Measurements from ENCODE around the gene ANKRD11. TPM values are rescaled to one million over a fixed set of nuclear protein-coding genes. Genes with fewer than 3 reads are reported as not detected.
"Not testable (repeated sequence)": the region's sequence is repeated elsewhere in the genome, so short reads cannot be mapped to it uniquely, and the experiment has no call there.

ANKRD11 gene
- polyA plus RNA-seq, 2 donors, result 37.1 to 73.5 TPM

DNA sequence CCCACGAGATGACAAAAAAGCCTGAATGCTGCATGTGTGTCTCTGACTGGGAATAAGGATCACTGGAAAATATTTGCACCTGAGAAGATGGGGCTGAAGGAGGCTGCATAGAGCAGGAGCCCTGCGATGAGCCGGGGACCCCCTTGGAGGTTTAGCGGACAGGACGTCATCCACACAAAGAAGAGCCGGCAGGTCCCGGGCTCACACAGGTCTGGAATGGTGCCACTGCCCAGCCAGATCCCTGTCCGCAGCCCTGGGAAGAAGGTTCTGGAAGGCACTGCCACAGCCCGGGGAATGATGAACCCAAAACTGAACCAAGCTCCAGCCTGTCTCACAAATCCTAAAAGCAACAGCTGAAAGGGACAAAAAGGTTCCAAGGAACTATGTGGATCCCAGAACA lies 101.8 kb downstream of the ANKRD11 start:
- no peak overlapping the region for H3K27ac ChIP-seq (ENCODE audit: low read depth in 2 of 2, low read length in 1 of 2)
- H3K27me3 ChIP-seq (ENCODE audit: control insufficient read depth in 1 of 2, insufficient read depth in 2 of 2, low read length in 2 of 2), result no peaks in the 10 kb centered on the region
- no peak overlapping the region for H3K4me3 ChIP-seq (ENCODE audit: low read depth in 1 of 2, low read length in 2 of 2)
- peaks cover 15 to 36% of the 10 kb centered on the region in 2 donors for H3K4me1 ChIP-seq (ENCODE audit: control insufficient read depth in 2 of 2, insufficient read depth in 2 of 2, low read length in 1 of 2)
- peaks cover 0 to 2% of the 10 kb centered on the region in 2 donors for H3K36me3 ChIP-seq (ENCODE audit: control insufficient read depth in 2 of 2, insufficient read depth in 2 of 2, low read length in 1 of 2)
- H3K9me3 ChIP-seq (ENCODE audit: control insufficient read depth in 2 of 2, insufficient read depth in 1 of 2, low read depth in 1 of 2, low read length in 1 of 2), result no peaks in the 10 kb centered on the region
- 93% methylated on average over 9 of the region's 9 CpGs for WGBS, 2 donors

- Histone ChIP-seq H3K9me3 (ENCODE audit: control insufficient read depth in 2 of 2, insufficient read depth in 1 of 2, low read depth in 1 of 2, low read length in 1 of 2) (no peaks in the 10 kb centered on the region), H3K4me1 (ENCODE audit: control insufficient read depth in 2 of 2, insufficient read depth in 2 of 2, low read length in 1 of 2) (peaks cover 24 to 39% of the 10 kb centered on the region in 2 donors), H3K27ac (ENCODE audit: low read depth in 2 of 2, low read length in 1 of 2) (no peak overlapping the region), H3K4me3 (ENCODE audit: low read depth in 1 of 2, low read length in 2 of 2) (no peak overlapping the region), H3K36me3 (ENCODE audit: control insufficient read depth in 2 of 2, insufficient read depth in 2 of 2, low read length in 1 of 2) (peaks cover 0 to 2% of the 10 kb centered on the region in 2 donors), H3K27me3 (ENCODE audit: control insufficient read depth in 1 of 2, insufficient read depth in 2 of 2, low read length in 2 of 2) (no peaks in the 10 kb centered on the region)
- 74 to 75% methylated on average over 21 of the region's 21 CpGs for WGBS, 2 donors
Measured at GRCh38 chr16:89386306-89387185, 103.8 kb downstream of the ANKRD11 start.

- H3K9me3 ChIP-seq (ENCODE audit: control insufficient read depth in 2 of 2, insufficient read depth in 1 of 2, low read depth in 1 of 2, low read length in 1 of 2), result no peaks in the 10 kb centered on the region
- 93% methylated on average over 21 of the region's 21 CpGs for WGBS, 2 donors
- H3K36me3 ChIP-seq (ENCODE audit: control insufficient read depth in 2 of 2, insufficient read depth in 2 of 2, low read length in 1 of 2), result peaks cover 0 to 2% of the 10 kb centered on the region in 2 donors
- H3K27ac ChIP-seq (ENCODE audit: low read depth in 2 of 2, low read length in 1 of 2), result no peak overlapping the region
- no peak overlapping the region for H3K4me3 ChIP-seq (ENCODE audit: low read depth in 1 of 2, low read length in 2 of 2)
- H3K4me1 ChIP-seq (ENCODE audit: control insufficient read depth in 2 of 2, insufficient read depth in 2 of 2, low read length in 1 of 2), result peaks cover 28 to 39% of the 10 kb centered on the region in 2 donors
- H3K27me3 ChIP-seq (ENCODE audit: control insufficient read depth in 1 of 2, insufficient read depth in 2 of 2, low read length in 2 of 2), result no peaks in the 10 kb centered on the region
Measured at GRCh38 chr16:89385712-89386111, 104.6 kb downstream of the ANKRD11 start.

DNA sequence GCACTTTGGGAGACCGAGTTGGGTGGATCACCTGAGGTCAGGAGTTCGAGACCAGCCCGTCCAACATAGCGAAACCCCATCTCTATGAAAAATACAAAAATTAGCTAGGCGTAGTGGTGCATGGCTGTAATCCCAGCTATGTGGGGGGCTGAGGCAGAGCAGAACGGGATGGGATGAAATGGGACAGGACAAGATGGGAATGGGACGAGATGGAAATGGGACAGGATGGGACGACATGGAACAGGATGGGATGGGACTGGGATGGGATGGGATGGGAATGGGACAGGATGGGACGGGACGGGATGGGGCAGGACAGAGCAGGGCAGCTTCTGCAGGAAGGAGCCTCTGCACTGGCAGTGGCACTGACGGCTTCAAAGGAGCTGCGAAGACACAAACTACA lies 106.1 kb downstream of the ANKRD11 start:
- H3K4me3 ChIP-seq (ENCODE audit: low read depth in 1 of 2, low read length in 2 of 2), result no peak overlapping the region
- peaks cover 30 to 49% of the 10 kb centered on the region in 2 donors for H3K4me1 ChIP-seq (ENCODE audit: control insufficient read depth in 2 of 2, insufficient read depth in 2 of 2, low read length in 1 of 2)
- H3K27me3 ChIP-seq (ENCODE audit: control insufficient read depth in 1 of 2, insufficient read depth in 2 of 2, low read length in 2 of 2), result no peaks in the 10 kb centered on the region
- H3K27ac ChIP-seq (ENCODE audit: low read depth in 2 of 2, low read length in 1 of 2), result peak overlapping the region in 1 of 2 donors; percentile 90
- 88 to 89% methylated on average over 12 of the region's 12 CpGs for WGBS, 2 donors
- no peaks in the 10 kb centered on the region for H3K9me3 ChIP-seq (ENCODE audit: control insufficient read depth in 2 of 2, insufficient read depth in 1 of 2, low read depth in 1 of 2, low read length in 1 of 2)
- H3K36me3 ChIP-seq (ENCODE audit: control insufficient read depth in 2 of 2, insufficient read depth in 2 of 2, low read length in 1 of 2), result peaks cover 0 to 2% of the 10 kb centered on the region in 2 donors

GRCh38 chr16:89383095-89384003 lies 107.0 kb downstream of the ANKRD11 start:
- 47% methylated on average over 28 to 29 of the region's 29 CpGs for WGBS, 2 donors
- Histone ChIP-seq H3K27ac (ENCODE audit: low read depth in 2 of 2, low read length in 1 of 2) (peak overlapping the region; percentile 77 to 90), H3K4me1 (ENCODE audit: control insufficient read depth in 2 of 2, insufficient read depth in 2 of 2, low read length in 1 of 2) (peaks cover 30 to 50% of the 10 kb centered on the region in 2 donors), H3K27me3 (ENCODE audit: control insufficient read depth in 1 of 2, insufficient read depth in 2 of 2, low read length in 2 of 2) (no peaks in the 10 kb centered on the region), H3K36me3 (ENCODE audit: control insufficient read depth in 2 of 2, insufficient read depth in 2 of 2, low read length in 1 of 2) (peaks cover 0 to 2% of the 10 kb centered on the region in 2 donors), H3K4me3 (ENCODE audit: low read depth in 1 of 2, low read length in 2 of 2) (no peak overlapping the region), H3K9me3 (ENCODE audit: control insufficient read depth in 2 of 2, insufficient read depth in 1 of 2, low read depth in 1 of 2, low read length in 1 of 2) (no peaks in the 10 kb centered on the region)

DNA sequence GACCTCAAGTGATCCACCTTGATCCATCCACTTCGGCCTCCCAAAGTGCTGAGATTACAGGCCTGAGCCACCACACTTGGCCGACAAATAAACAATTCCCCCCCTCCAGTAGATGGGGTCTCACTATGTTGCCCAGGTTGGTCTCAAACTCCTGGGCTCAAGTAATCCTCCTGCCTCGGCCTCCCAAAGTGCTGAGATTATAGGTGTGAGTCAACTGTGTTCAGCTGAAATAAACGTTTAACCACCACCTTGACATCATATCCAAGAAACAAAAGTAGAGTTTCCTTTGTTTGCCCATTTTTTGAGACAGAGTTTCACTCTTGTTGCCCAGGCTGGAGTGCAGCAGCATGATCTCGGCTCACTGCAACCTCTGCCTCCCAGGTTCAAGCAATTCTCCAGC lies 107.8 kb downstream of the ANKRD11 start:
- peaks cover 30 to 51% of the 10 kb centered on the region in 2 donors for H3K4me1 ChIP-seq (ENCODE audit: control insufficient read depth in 2 of 2, insufficient read depth in 2 of 2, low read length in 1 of 2)
- H3K36me3 ChIP-seq (ENCODE audit: control insufficient read depth in 2 of 2, insufficient read depth in 2 of 2, low read length in 1 of 2); H3K27me3 ChIP-seq (ENCODE audit: control insufficient read depth in 1 of 2, insufficient read depth in 2 of 2, low read length in 2 of 2); H3K4me3 ChIP-seq (ENCODE audit: low read depth in 1 of 2, low read length in 2 of 2); H3K9me3 ChIP-seq (ENCODE audit: control insufficient read depth in 2 of 2, insufficient read depth in 1 of 2, low read depth in 1 of 2, low read length in 1 of 2): not testable (repeated sequence)
- WGBS, 2 donors, result 59 to 62% methylated on average over 5 of the region's 5 CpGs
- peak overlapping the region; percentile 77 to 90 for H3K27ac ChIP-seq (ENCODE audit: low read depth in 2 of 2, low read length in 1 of 2)

DNA sequence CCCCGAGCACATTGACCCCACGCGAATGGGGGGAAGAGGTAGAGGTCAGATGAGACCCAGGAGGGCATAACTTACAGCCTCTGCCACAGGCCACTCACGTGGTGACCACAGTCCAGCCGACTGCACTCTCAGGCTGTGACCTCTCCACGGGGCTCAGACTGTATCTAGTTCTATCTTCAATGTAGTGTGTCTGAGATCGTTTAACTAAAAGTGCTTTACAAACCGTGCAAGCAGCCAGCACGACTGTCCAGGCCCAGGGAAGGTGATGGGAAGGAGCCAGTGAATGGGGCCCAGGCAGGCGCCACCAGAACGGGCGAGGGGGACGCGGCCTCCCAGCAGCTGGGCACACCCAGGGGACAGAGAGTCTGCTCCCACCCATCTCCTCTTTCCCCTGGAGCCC lies 108.6 kb downstream of the ANKRD11 start:
- Histone ChIP-seq H3K27ac (ENCODE audit: low read depth in 2 of 2, low read length in 1 of 2) (peak overlapping the region in 1 of 2 donors; percentile 51), H3K4me3 (ENCODE audit: low read depth in 1 of 2, low read length in 2 of 2) (no peak overlapping the region), H3K27me3 (ENCODE audit: control insufficient read depth in 1 of 2, insufficient read depth in 2 of 2, low read length in 2 of 2) (no peaks in the 10 kb centered on the region), H3K36me3 (ENCODE audit: control insufficient read depth in 2 of 2, insufficient read depth in 2 of 2, low read length in 1 of 2) (peaks cover 0 to 2% of the 10 kb centered on the region in 2 donors), H3K9me3 (ENCODE audit: control insufficient read depth in 2 of 2, insufficient read depth in 1 of 2, low read depth in 1 of 2, low read length in 1 of 2) (no peaks in the 10 kb centered on the region), H3K4me1 (ENCODE audit: control insufficient read depth in 2 of 2, insufficient read depth in 2 of 2, low read length in 1 of 2) (peaks cover 28 to 50% of the 10 kb centered on the region in 2 donors)
- WGBS, 2 donors, result 65 to 76% methylated on average over 14 of the region's 14 CpGs

- Histone ChIP-seq H3K27me3 (ENCODE audit: control insufficient read depth in 1 of 2, insufficient read depth in 2 of 2, low read length in 2 of 2) (no peaks in the 10 kb centered on the region), H3K27ac (ENCODE audit: low read depth in 2 of 2, low read length in 1 of 2) (peak overlapping the region; percentile 53 to 56), H3K4me3 (ENCODE audit: low read depth in 1 of 2, low read length in 2 of 2) (no peak overlapping the region), H3K9me3 (ENCODE audit: control insufficient read depth in 2 of 2, insufficient read depth in 1 of 2, low read depth in 1 of 2, low read length in 1 of 2) (no peaks in the 10 kb centered on the region), H3K36me3 (ENCODE audit: control insufficient read depth in 2 of 2, insufficient read depth in 2 of 2, low read length in 1 of 2) (peaks cover 0 to under 1% of the 10 kb centered on the region in 2 donors), H3K4me1 (ENCODE audit: control insufficient read depth in 2 of 2, insufficient read depth in 2 of 2, low read length in 1 of 2) (peaks cover 22 to 43% of the 10 kb centered on the region in 2 donors)
- WGBS, 2 donors, result 72 to 75% methylated on average over 15 of the region's 15 CpGs
Measured at GRCh38 chr16:89380681-89381080, 109.7 kb downstream of the ANKRD11 start.

DNA sequence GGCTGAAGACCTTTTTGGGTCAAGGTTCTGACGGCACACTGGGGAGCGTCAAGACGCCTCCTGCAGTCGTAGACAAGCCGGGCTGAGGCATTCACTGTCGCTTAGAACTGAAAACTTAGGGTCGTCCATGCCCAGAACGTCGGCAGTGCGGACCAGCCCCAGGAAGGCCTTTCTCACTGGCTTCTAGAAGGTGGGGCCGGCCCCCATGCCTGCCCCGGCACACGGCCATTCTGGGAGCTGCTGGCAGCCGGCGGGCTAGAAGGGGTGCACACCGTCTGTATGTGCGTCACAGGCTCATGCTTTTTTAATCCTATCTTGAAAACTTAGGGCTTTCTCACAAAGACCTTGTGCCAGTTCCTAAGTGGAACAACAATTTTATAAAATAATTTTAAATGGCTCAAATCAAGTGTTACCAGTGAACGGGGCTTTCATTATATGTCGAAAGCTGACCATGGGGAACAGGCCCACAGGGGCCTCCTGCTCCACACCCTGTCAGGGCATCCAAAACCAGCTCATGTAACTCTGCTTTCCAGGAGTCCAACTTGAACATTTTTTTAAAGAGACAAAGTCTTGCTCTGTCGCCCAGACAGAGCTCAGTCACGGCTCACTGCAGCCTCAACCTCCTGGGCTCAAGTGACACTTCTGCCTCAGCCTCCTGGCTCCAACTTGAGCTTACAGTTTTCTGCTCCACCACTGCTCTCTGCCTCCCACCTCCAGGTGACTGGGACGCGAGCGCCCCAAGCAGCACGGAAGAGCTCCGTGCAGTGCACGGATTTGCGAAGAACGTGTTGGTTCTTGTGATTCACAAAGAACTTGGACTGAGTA lies 111.2 kb downstream of the ANKRD11 start:
- no peaks in the 10 kb centered on the region for H3K36me3 ChIP-seq (ENCODE audit: control insufficient read depth in 2 of 2, insufficient read depth in 2 of 2, low read length in 1 of 2)
- H3K27me3 ChIP-seq (ENCODE audit: control insufficient read depth in 1 of 2, insufficient read depth in 2 of 2, low read length in 2 of 2), result no peaks in the 10 kb centered on the region
- H3K27ac ChIP-seq (ENCODE audit: low read depth in 2 of 2, low read length in 1 of 2), result peak overlapping the region; percentile 76 to 85
- H3K4me1 ChIP-seq (ENCODE audit: control insufficient read depth in 2 of 2, insufficient read depth in 2 of 2, low read length in 1 of 2), result peaks cover 20 to 38% of the 10 kb centered on the region in 2 donors
- H3K4me3 ChIP-seq (ENCODE audit: low read depth in 1 of 2, low read length in 2 of 2), result no peak overlapping the region
- H3K9me3 ChIP-seq (ENCODE audit: control insufficient read depth in 2 of 2, insufficient read depth in 1 of 2, low read depth in 1 of 2, low read length in 1 of 2), result no peaks in the 10 kb centered on the region
- 45 to 66% methylated on average over 29 of the region's 29 CpGs for WGBS, 2 donors

All from esophagus (tissue), 2 donors.